Measurements from ENCODE around the gene CACNB1. TPM values are rescaled to one million over a fixed set of nuclear protein-coding genes. Genes with fewer than 3 reads are reported as not detected.

CACNB1 gene
- total and polyA plus RNA-seq, 2 donors (not counting 1 experiment from before 2014, with no cell fraction given) = 3.8 to 12.4 TPM

- Histone ChIP-seq H3K9me3 (ENCODE audit: control extremely low read depth in 1 of 3, control insufficient read depth in 2 of 3, insufficient read depth in 1 of 3, low read length in 2 of 3) (no peaks in the 10 kb centered on the region), H3K4me2 (replicated peaks; ENCODE audit: low read depth, low read length, poor library complexity, severe bottlenecking) (no peak overlapping the region), H3K27ac (ENCODE audit: low read length in 2 of 2) (no peak overlapping the region), H3K4me3 (ENCODE audit: control extremely low read depth in 1 of 5, extremely low read depth in 1 of 5, insufficient read depth in 1 of 5, low read depth in 2 of 5, low read length in 4 of 5) (no peak overlapping the region), H3K9ac (ENCODE audit: low read length) (no peak overlapping the region), H3K4me1 (ENCODE audit: control insufficient read depth in 2 of 2, insufficient read depth in 2 of 2, low read length in 2 of 2) (peaks cover 16 to 17% of the 10 kb centered on the region in 2 donors), H3K27me3 (replicated peaks in 1 of 4; ENCODE audit: control extremely low read depth in 1 of 4, control insufficient read depth in 3 of 4, insufficient read depth in 4 of 4, low read length in 3 of 4) (no peaks in the 10 kb centered on the region), H2AFZ (ENCODE audit: insufficient read depth, low read depth, low read length, poor library complexity, severe bottlenecking) (no peak overlapping the region), H4K20me1 (ENCODE audit: control insufficient read depth, insufficient read depth, low read length, poor library complexity, severe bottlenecking) (no peaks in the 10 kb centered on the region), H3K36me3 (replicated peaks in 1 of 2; ENCODE audit: control extremely low read depth in 1 of 2, control insufficient read depth in 1 of 2, extremely low read depth in 1 of 2, insufficient read depth in 2 of 2, low read length in 1 of 2) (no peaks in the 10 kb centered on the region), H3K79me2 (ENCODE audit: control insufficient read depth, insufficient read depth, low read length) (no peaks in the 10 kb centered on the region)
- Mint-ChIP-seq H3K4me3 (no peak overlapping the region), H3K4me1 (peaks cover 12% of the 10 kb centered on the region), H3K9me3 (ENCODE audit: insufficient read depth) (no peaks in the 10 kb centered on the region), H3K27ac (no peak overlapping the region), H3K27me3 (no peaks in the 10 kb centered on the region)
- ATAC-seq (ENCODE audit: low read depth) = no peak
- ChIA-PET POLR2A (no interaction called here), CTCF (no interaction called here)
- intact Hi-C loops (cut with micrococcal nuclease) = no loop called here
- no peak for TF ChIP-seq CTCF (IDR thresholded peaks at IDR 0.05)
- WGBS (ENCODE audit: insufficient coverage) = 92% methylated on average over 9 of the region's 9 CpGs
- DNase-seq = no peak
These were observed 73.8 kb downstream of the CACNB1 start for GRCh38 chr17:39123627-39124026.

Other genes with a start within 250 kb of the CACNB1 start
- gene FBXO47, start 230.3 kb downstream of the CACNB1 start, total RNA-seq = not detected in 2 replicates
- not detected in 2 replicates for gene FBXO47, start 230.3 kb downstream of the CACNB1 start, polyA plus RNA-seq
- gene PLXDC1, start 46.0 kb downstream of the CACNB1 start, total RNA-seq = not detected in 2 replicates
- gene PLXDC1, start 46.0 kb downstream of the CACNB1 start, polyA plus RNA-seq = 0.69 and 3.1 TPM in 2 replicates
- not detected in 2 replicates for gene ARL5C, start 31.5 kb downstream of the CACNB1 start, total RNA-seq
- not detected in 2 replicates for gene ARL5C, start 31.5 kb downstream of the CACNB1 start, polyA plus RNA-seq
- 3,013 and 3,233 TPM in 2 replicates for gene RPL19, start 2.6 kb upstream of the CACNB1 start, total RNA-seq
- gene RPL19, start 2.6 kb upstream of the CACNB1 start, polyA plus RNA-seq = 3,041 and 3,552 TPM in 2 replicates
- gene STAC2, start 28.3 kb upstream of the CACNB1 start, total RNA-seq = 0.10 TPM in 1 of 2 replicates, not detected in the other
- 0.04 TPM in 1 of 2 replicates, not detected in the other for gene STAC2, start 28.3 kb upstream of the CACNB1 start, polyA plus RNA-seq
- gene FBXL20, start 204.0 kb upstream of the CACNB1 start, total RNA-seq = 36.2 and 38.1 TPM in 2 replicates
- gene FBXL20, start 204.0 kb upstream of the CACNB1 start, polyA plus RNA-seq = 6.1 and 7.6 TPM in 2 replicates

Measured in B cell (primary cell).